Measurements from ENCODE around the gene CHERP.
"Not testable (repeated sequence)": the region's sequence is repeated elsewhere in the genome, so short reads cannot be mapped to it uniquely, and the experiment has no call there.

CHERP gene

GRCh38 chr19:16548956-16549355, 6.7 kb upstream of the CHERP start:
- Mint-ChIP-seq H3K27ac (ENCODE audit: low read depth) (no peak overlapping the region), H3K36me3 (ENCODE audit: insufficient read depth) (peaks cover 14% of the 10 kb centered on the region), H3K4me3 (no peak overlapping the region), H3K9me3 (no peaks in the 10 kb centered on the region), H3K4me1 (peaks cover 12% of the 10 kb centered on the region), H3K27me3 (no peaks in the 10 kb centered on the region)
- ATAC-seq (replicated peaks; ENCODE audit: extremely low read depth, poor library complexity, severe bottlenecking) (no peak), DNase-seq (ENCODE audit: low spot score in 2 of 2) (no peak)

GRCh38 chr19:16544473-16545231, 2.4 kb upstream of the CHERP start:
- peak overlapping the region; percentile 32 for H3K27ac Mint-ChIP-seq (ENCODE audit: low read depth)
- H3K9me3 Mint-ChIP-seq, result no peaks in the 10 kb centered on the region
- peaks cover 13% of the 10 kb centered on the region for H3K36me3 Mint-ChIP-seq (ENCODE audit: insufficient read depth)
- no peak for ATAC-seq (replicated peaks; ENCODE audit: extremely low read depth, poor library complexity, severe bottlenecking)
- H3K27me3 Mint-ChIP-seq, result no peaks in the 10 kb centered on the region
- peaks cover 30% of the 10 kb centered on the region for H3K4me1 Mint-ChIP-seq
- DNase-seq (ENCODE audit: low spot score in 2 of 2), result no peak
- peak overlapping the region; percentile 9 for H3K4me3 Mint-ChIP-seq

GRCh38 chr19:16543734-16544133, 1.5 kb upstream of the CHERP start:
- peaks cover 13% of the 10 kb centered on the region for H3K36me3 Mint-ChIP-seq (ENCODE audit: insufficient read depth)
- H3K4me3 Mint-ChIP-seq, result peak overlapping the region; percentile 94
- not testable (repeated sequence) for H3K27me3 Mint-ChIP-seq; H3K9me3 Mint-ChIP-seq; DNase-seq (ENCODE audit: low spot score in 2 of 2); ATAC-seq (replicated peaks; ENCODE audit: extremely low read depth, poor library complexity, severe bottlenecking)
- peaks cover 38% of the 10 kb centered on the region for H3K4me1 Mint-ChIP-seq
- H3K27ac Mint-ChIP-seq (ENCODE audit: low read depth), result peak overlapping the region; percentile 89

- Mint-ChIP-seq H3K27me3 (no peaks in the 10 kb centered on the region), H3K27ac (ENCODE audit: low read depth) (peak overlapping the region; percentile 89), H3K36me3 (ENCODE audit: insufficient read depth) (peaks cover 13% of the 10 kb centered on the region), H3K9me3 (no peaks in the 10 kb centered on the region), H3K4me3 (peak overlapping the region; percentile 94), H3K4me1 (peaks cover 46% of the 10 kb centered on the region)
- ATAC-seq (replicated peaks; ENCODE audit: extremely low read depth, poor library complexity, severe bottlenecking), result no peak
- DNase-seq (ENCODE audit: low spot score in 2 of 2), result no peak
Measured at GRCh38 chr19:16542910-16543472, 754 bp upstream of the CHERP start.

- Mint-ChIP-seq H3K9me3 (no peaks in the 10 kb centered on the region), H3K27ac (ENCODE audit: low read depth) (peak overlapping the region; percentile 89), H3K36me3 (ENCODE audit: insufficient read depth) (peaks cover 18% of the 10 kb centered on the region), H3K4me3 (peak overlapping the region; percentile 94), H3K4me1 (peaks cover 59% of the 10 kb centered on the region), H3K27me3 (no peaks in the 10 kb centered on the region)
- DNase-seq (ENCODE audit: low spot score in 2 of 2) (no peak), ATAC-seq (replicated peaks; ENCODE audit: extremely low read depth, poor library complexity, severe bottlenecking) (no peak)
Measured at GRCh38 chr19:16541526-16542044, 652 bp downstream of the CHERP start.

- Mint-ChIP-seq H3K4me1 (peaks cover 62% of the 10 kb centered on the region), H3K36me3 (ENCODE audit: insufficient read depth) (peaks cover 19% of the 10 kb centered on the region), H3K27ac (ENCODE audit: low read depth) (peak overlapping the region; percentile 89), H3K9me3 (no peaks in the 10 kb centered on the region), H3K27me3 (no peaks in the 10 kb centered on the region), H3K4me3 (peak overlapping the region; percentile 94)
- no peak for ATAC-seq (replicated peaks; ENCODE audit: extremely low read depth, poor library complexity, severe bottlenecking)
- DNase-seq (ENCODE audit: low spot score in 2 of 2), result no peak
Measured at GRCh38 chr19:16540948-16541347, 1.3 kb downstream of the CHERP start.

GRCh38 chr19:16537111-16537510, 5.1 kb downstream of the CHERP start:
- Mint-ChIP-seq H3K4me1 (peaks cover 44% of the 10 kb centered on the region), H3K27me3 (no peaks in the 10 kb centered on the region), H3K4me3 (peak overlapping the region; percentile 1), H3K27ac (ENCODE audit: low read depth) (peak overlapping the region; percentile 47), H3K9me3 (no peaks in the 10 kb centered on the region), H3K36me3 (ENCODE audit: insufficient read depth) (peaks cover 34% of the 10 kb centered on the region)
- DNase-seq (ENCODE audit: low spot score in 2 of 2), result no peak
- ATAC-seq (replicated peaks; ENCODE audit: extremely low read depth, poor library complexity, severe bottlenecking), result no peak

GRCh38 chr19:16536130-16536529, 6.1 kb downstream of the CHERP start:
- H3K4me3 Mint-ChIP-seq, result no peak overlapping the region
- no peak overlapping the region for H3K27ac Mint-ChIP-seq (ENCODE audit: low read depth)
- H3K9me3 Mint-ChIP-seq, result no peaks in the 10 kb centered on the region
- H3K27me3 Mint-ChIP-seq, result no peaks in the 10 kb centered on the region
- peaks cover 31% of the 10 kb centered on the region for H3K36me3 Mint-ChIP-seq (ENCODE audit: insufficient read depth)
- peaks cover 42% of the 10 kb centered on the region for H3K4me1 Mint-ChIP-seq
- DNase-seq (ENCODE audit: low spot score in 2 of 2) (no peak), ATAC-seq (replicated peaks; ENCODE audit: extremely low read depth, poor library complexity, severe bottlenecking) (no peak)

GRCh38 chr19:16535381-16535780, 6.9 kb downstream of the CHERP start:
- ATAC-seq (replicated peaks; ENCODE audit: extremely low read depth, poor library complexity, severe bottlenecking), result no peak
- H3K36me3 Mint-ChIP-seq (ENCODE audit: insufficient read depth), result peaks cover 30% of the 10 kb centered on the region
- DNase-seq (ENCODE audit: low spot score in 2 of 2), result no peak
- H3K4me3 Mint-ChIP-seq, result no peak overlapping the region
- H3K9me3 Mint-ChIP-seq, result no peaks in the 10 kb centered on the region
- no peaks in the 10 kb centered on the region for H3K27me3 Mint-ChIP-seq
- H3K27ac Mint-ChIP-seq (ENCODE audit: low read depth), result no peak overlapping the region
- H3K4me1 Mint-ChIP-seq, result peaks cover 42% of the 10 kb centered on the region

- Mint-ChIP-seq H3K27me3 (no peaks in the 10 kb centered on the region), H3K9me3 (no peaks in the 10 kb centered on the region), H3K4me3 (no peak overlapping the region), H3K4me1 (peaks cover 17% of the 10 kb centered on the region), H3K36me3 (ENCODE audit: insufficient read depth) (peaks cover 38% of the 10 kb centered on the region), H3K27ac (ENCODE audit: low read depth) (no peak overlapping the region)
- ATAC-seq (replicated peaks; ENCODE audit: extremely low read depth, poor library complexity, severe bottlenecking) (no peak), DNase-seq (ENCODE audit: low spot score in 2 of 2) (no peak)
Measured at GRCh38 chr19:16532440-16533234, 9.6 kb downstream of the CHERP start.

- ATAC-seq (replicated peaks; ENCODE audit: extremely low read depth, poor library complexity, severe bottlenecking) (no peak), DNase-seq (ENCODE audit: low spot score in 2 of 2) (no peak)
- H3K4me1 Mint-ChIP-seq, result peaks cover 5% of the 10 kb centered on the region
- no peak overlapping the region for H3K27ac Mint-ChIP-seq (ENCODE audit: low read depth)
- H3K4me3 Mint-ChIP-seq, result no peak overlapping the region
- H3K27me3 Mint-ChIP-seq, result no peaks in the 10 kb centered on the region
- peaks cover 43% of the 10 kb centered on the region for H3K36me3 Mint-ChIP-seq (ENCODE audit: insufficient read depth)
- no peaks in the 10 kb centered on the region for H3K9me3 Mint-ChIP-seq
Measured at GRCh38 chr19:16531380-16531669, 10.9 kb downstream of the CHERP start.

GRCh38 chr19:16530540-16531379, 11.5 kb downstream of the CHERP start:
- Mint-ChIP-seq H3K4me3 (no peak overlapping the region), H3K27ac (ENCODE audit: low read depth) (no peak overlapping the region), H3K27me3 (no peaks in the 10 kb centered on the region), H3K4me1 (peaks cover 4% of the 10 kb centered on the region), H3K9me3 (no peaks in the 10 kb centered on the region), H3K36me3 (ENCODE audit: insufficient read depth) (peaks cover 44% of the 10 kb centered on the region)
- ATAC-seq (replicated peaks; ENCODE audit: extremely low read depth, poor library complexity, severe bottlenecking), result no peak
- DNase-seq (ENCODE audit: low spot score in 2 of 2), result no peak
